AG04449 (cell line): ENCODE data around the gene TPST2.

ENCODE experiments used
- CTCF ChIA-PET: fragments of 350-600 bp; formaldehyde crosslinking; extraction: SDS; loops from one replicate; lab custom pipeline; 2021; ENCODE audit warnings: antibody characterized with exemption; lab: Yijun Ruan, JAX
- POLR2A ChIA-PET: fragments of 400-600, 350-600 bp; formaldehyde crosslinking; extraction: SDS; loops from one replicate; lab custom pipeline; 2020; ENCODE audit warnings: antibody characterized with exemption, inconsistent platforms; lab: Yijun Ruan, JAX
- DNase-seq: peaks from one replicate; pipeline ENCODE4 v3.0.0-alpha.2; 2010; ENCODE audit warnings: low read depth, low spot score
- H3K4me3 ChIP-seq: 2 replicates; pipeline ENCODE4 v1.5.1; 2011; ENCODE audit warnings: low read depth, mild to moderate bottlenecking, control low read depth, low read length
- TF ChIP-seq, protein P1 (sequence below): IDR thresholded peaks from one replicate; pipeline ENCODE4 v1.5.1; 2011; ENCODE audit warnings: mild to moderate bottlenecking, moderate library complexity, low read length, control low read depth, inconsistent platforms; ENCODE audit not compliant: insufficient read depth; ENCODE audit errors: missing control alignments

The TPST2 gene

DNA sequence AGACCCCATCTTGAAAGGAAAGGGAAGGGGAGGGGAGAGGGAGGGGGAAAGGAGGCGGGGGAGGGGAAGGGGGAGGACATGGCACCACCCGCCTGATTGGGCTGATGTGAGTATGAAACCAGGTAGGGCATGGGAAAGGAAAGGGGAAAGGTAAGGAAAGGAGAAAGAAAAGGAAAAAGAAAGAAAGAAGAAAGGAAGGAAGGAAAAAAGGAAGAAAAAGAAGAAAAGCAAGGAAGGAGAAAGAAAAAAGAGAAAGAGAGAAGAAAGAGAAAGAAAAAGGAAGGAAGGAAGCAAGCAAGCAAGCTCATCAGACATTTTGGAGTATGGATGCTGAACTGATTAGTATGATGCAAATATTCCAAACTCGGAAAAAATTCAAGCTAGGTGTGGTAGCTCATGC is 41.6 kb downstream of the TPST2 start:
- ChIA-PET POLR2A (no interaction called here), CTCF (no interaction called here)
- DNase-seq: no peak
- TF ChIP-seq, protein P1, sequence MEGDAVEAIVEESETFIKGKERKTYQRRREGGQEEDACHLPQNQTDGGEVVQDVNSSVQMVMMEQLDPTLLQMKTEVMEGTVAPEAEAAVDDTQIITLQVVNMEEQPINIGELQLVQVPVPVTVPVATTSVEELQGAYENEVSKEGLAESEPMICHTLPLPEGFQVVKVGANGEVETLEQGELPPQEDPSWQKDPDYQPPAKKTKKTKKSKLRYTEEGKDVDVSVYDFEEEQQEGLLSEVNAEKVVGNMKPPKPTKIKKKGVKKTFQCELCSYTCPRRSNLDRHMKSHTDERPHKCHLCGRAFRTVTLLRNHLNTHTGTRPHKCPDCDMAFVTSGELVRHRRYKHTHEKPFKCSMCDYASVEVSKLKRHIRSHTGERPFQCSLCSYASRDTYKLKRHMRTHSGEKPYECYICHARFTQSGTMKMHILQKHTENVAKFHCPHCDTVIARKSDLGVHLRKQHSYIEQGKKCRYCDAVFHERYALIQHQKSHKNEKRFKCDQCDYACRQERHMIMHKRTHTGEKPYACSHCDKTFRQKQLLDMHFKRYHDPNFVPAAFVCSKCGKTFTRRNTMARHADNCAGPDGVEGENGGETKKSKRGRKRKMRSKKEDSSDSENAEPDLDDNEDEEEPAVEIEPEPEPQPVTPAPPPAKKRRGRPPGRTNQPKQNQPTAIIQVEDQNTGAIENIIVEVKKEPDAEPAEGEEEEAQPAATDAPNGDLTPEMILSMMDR: no peak
- H3K4me3 ChIP-seq: no peak overlapping the region

DNA sequence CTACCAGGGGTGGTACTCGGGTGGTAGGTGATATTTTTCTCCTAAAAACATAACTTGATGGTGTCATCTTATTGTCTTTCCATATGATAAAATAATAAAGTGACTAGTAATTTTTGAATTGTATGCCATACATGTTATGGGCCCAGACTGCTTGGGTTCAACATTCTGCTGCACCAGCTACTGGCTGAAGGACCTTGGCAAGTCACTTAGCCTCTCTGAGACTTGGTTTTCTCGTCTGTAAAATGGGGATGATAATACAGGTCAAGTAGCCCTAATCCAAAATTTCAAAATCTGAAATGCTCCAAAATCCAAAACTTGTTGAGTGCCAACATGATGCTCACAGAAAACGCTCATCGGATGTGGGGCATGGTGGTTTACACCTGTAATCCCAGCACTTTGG is 42.1 kb downstream of the TPST2 start:
- POLR2A ChIA-PET: no interaction called here

DNA sequence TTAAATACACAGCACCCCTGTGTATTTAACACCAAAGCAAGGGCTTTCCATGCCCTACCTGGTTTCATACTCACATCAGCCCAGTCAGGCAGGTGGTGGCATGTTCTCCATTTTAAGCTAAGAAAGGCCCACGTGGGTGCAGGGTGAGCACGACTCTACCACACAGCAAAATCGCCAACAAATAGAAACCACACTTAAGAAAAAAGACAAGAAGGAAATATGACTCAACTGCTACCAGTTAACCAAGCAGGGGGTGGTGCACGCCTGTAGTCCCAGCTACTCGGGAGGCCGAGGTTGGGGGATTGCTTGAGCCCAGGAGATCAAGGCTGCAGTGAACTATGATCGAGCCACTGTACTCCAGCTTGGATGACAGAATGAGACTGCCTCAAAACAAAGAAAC is 42.5 kb downstream of the TPST2 start:
- no peak for DNase-seq
- POLR2A ChIA-PET: no interaction called here
- TF ChIP-seq, protein P1: no peak
- H3K4me3 ChIP-seq: no peak overlapping the region
- CTCF ChIA-PET: interaction anchor here (1.2 kb wide), 1 partner anchor 115 kb away, joined by 3 read pairs; no protein-coding TSS in a partner anchor

More for the DNA sequence above, 42.1 kb downstream of the TPST2 start:
- CTCF ChIA-PET: no interaction called here
- TF ChIP-seq, protein P1: no peak
- no peak overlapping the region for H3K4me3 ChIP-seq
- DNase-seq: no peak

DNA sequence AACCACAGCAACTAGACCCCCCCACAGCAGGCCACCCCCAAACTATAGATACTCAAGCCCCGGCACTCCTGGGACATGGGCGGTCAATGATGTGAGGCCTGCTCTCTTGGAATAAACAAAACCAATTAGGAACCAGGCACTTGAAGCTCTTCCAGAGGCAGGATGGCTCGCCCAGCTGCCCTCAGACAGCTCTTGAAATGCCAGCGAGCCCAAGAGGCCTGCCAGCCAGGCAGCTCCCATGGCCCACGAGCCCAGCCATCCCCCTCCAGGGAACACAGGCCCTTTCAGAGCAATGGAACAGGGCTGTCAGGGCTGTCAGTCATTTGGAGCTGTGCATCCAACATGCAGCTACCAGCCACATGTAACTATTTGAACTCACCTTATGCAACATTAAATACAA is 43.6 kb downstream of the TPST2 start:
- no peak overlapping the region for H3K4me3 ChIP-seq
- POLR2A ChIA-PET: no interaction called here
- TF ChIP-seq, protein P1: no peak
- no peak for DNase-seq
- CTCF ChIA-PET: interaction anchor here (1.2 to 1.5 kb wide), 2 partner anchors 9 to 116 kb away, joined by 3 read pairs; no protein-coding TSS in a partner anchor

DNA sequence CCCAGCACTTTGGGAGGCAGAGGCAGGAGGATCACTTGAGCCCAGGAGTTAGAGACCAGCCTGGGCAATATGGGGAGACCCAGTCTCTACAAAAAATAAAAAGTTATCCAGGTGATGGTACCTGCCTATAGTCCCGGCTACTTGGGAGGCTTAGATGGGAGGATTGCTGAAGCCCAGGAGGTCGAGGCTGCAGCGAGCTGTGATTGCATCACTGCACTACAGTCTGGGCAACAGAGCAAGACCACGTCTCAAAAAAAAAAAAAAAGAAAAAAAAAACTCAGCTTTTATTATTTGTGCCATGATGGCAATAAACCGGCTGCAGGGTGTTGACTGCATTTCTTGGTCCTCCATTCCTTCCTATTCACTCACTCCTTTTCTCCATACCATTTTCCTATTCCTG is 44.1 kb downstream of the TPST2 start:
- no peak overlapping the region for H3K4me3 ChIP-seq
- TF ChIP-seq, protein P1: no peak
- ChIA-PET POLR2A (no interaction called here), CTCF (interaction anchor here (1.5 kb wide), 1 partner anchor 9 kb away, joined by 3 read pairs; no protein-coding TSS in a partner anchor)
- no peak for DNase-seq

DNA sequence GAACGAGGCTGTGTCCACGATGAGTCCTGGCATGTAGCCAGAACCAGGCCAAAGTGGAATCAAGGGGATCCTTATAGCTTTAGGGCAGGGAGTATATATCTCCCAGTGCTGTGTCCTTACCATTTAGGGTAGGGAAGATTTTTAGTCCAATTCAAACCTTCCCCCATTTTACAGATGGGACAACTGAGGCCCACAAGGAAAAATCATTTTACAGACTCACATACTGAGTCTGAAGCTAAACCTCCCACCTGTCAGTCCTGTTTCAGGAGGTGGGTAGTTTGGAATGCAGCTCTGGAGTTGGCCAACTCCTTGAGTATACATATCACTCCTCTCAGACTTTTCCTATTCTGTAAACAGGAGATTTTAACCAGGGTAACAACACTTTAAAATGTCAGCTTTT is 44.5 kb downstream of the TPST2 start:
- H3K4me3 ChIP-seq: no peak overlapping the region
- TF ChIP-seq, protein P1: no peak
- POLR2A ChIA-PET: no interaction called here
- no peak for DNase-seq
- CTCF ChIA-PET: interaction anchor here (1.5 kb wide), 1 partner anchor 10 kb away, joined by 3 read pairs; no protein-coding TSS in a partner anchor
